A673 (cell line): ENCODE results near the gene RAB8B. TPM values are rescaled to one million over a fixed set of nuclear protein-coding genes. Genes with fewer than 3 reads are reported as not detected.
A peak's percentile ranks its signal among the peaks of the same experiment; 100 is the strongest.

Experiments
- BruUV-seq: library from RNA; stranded (reverse); fragments of 400-500 nt; replicated peaks from 2 replicates; lab custom pipeline; 2021; lab: Mats Ljungman, UMichigan
- CTCF ChIA-PET: fragments of 300-600 bp; sonication (Branson Sonifier 250); formaldehyde crosslinking; loops from one replicate; lab custom pipeline; 2022; ENCODE audit warnings: antibody characterized with exemption; lab: Charles Lee
- POLR2A ChIA-PET: fragments of 300-600 bp; sonication (Branson Sonifier 250); formaldehyde crosslinking; loops from one replicate; lab custom pipeline; 2022; ENCODE audit warnings: antibody characterized with exemption; ENCODE audit not compliant: low non-redundant PET; lab: Charles Lee
- DNase-seq: peaks from one replicate; pipeline ENCODE4 v3.0.0-alpha.2; 2015; ENCODE audit warnings: low spot score
- H3K27ac ChIP-seq: fragments of 200-600 bp; sonication (generic); 2 replicates; pipeline ENCODE4 v1.5.1; 2016; ENCODE audit warnings: mixed run types, low read depth, mild to moderate bottlenecking, mixed read lengths, antibody characterized with exemption, low read length; ENCODE audit not compliant: poor library complexity, severe bottlenecking
- H3K27me3 ChIP-seq: fragments of 200-600 bp; sonication (generic); replicated peaks from 2 replicates; pipeline ENCODE4 v1.6.1; 2017; ENCODE audit warnings: mixed run types, low read depth, mild to moderate bottlenecking, mixed read lengths, antibody characterized with exemption, low read length; ENCODE audit not compliant: insufficient read depth, poor library complexity
- H3K36me3 ChIP-seq: fragments of 200-600 bp; sonication (generic); 2 replicates; pipeline ENCODE4 v1.6.1; 2016; ENCODE audit warnings: mixed run types, mild to moderate bottlenecking, mixed read lengths, antibody characterized with exemption, low read length; ENCODE audit not compliant: insufficient read depth, poor library complexity, severe bottlenecking
- H3K4me1 ChIP-seq: fragments of 200-600 bp; sonication (generic); 2 replicates; pipeline ENCODE4 v1.6.1; 2017; ENCODE audit warnings: mixed run types, mild to moderate bottlenecking, mixed read lengths, antibody characterized with exemption, low read length; ENCODE audit not compliant: insufficient read depth, poor library complexity, severe bottlenecking
- H3K4me3 ChIP-seq: fragments of 200-600 bp; sonication (generic); 2 replicates; pipeline ENCODE4 v1.5.1; 2016; ENCODE audit warnings: low read depth, mixed run types, mild to moderate bottlenecking, mixed read lengths, low read length; ENCODE audit not compliant: poor library complexity, severe bottlenecking
- H3K9me3 ChIP-seq: fragments of 200-600 bp; sonication (generic); 2 replicates; pipeline ENCODE4 v1.6.1; 2016; ENCODE audit warnings: mixed run types, low read depth, mild to moderate bottlenecking, mixed read lengths, antibody characterized with exemption, low read length; ENCODE audit not compliant: poor library complexity, severe bottlenecking
- EZH2 ChIP-seq: fragments of 200-600 bp; sonication (generic); IDR thresholded peaks from 2 replicates; pipeline ENCODE4 v1.6.1; 2017; ENCODE audit warnings: borderline replicate concordance, low read depth, mild to moderate bottlenecking, mixed read lengths, antibody characterized with exemption, low read length; ENCODE audit not compliant: poor library complexity, severe bottlenecking
- intact Hi-C: fragments of 100-400 bp; cut with micrococcal nuclease; formaldehyde crosslinking; loops from one replicate; pipeline ENCODE4 v1.10.0; 2022; ENCODE audit not compliant: unreplicated experiment
- total RNA-seq: library from RNA; stranded (reverse); gene quantifications from 2 replicates; pipeline ENCODE4 v1.2.3, GENCODE V29; 2021
- TF ChIP-seq, protein P1 (sequence below): fragments of 300-800, 200-600 bp; sonication (generic); conservative IDR thresholded peaks from 2 replicates; pipeline ENCODE4 v1.5.1; 2017; ENCODE audit warnings: low read depth, mild to moderate bottlenecking, antibody characterized with exemption, low read length, moderate library complexity, mixed read lengths

Gene RAB8B
- total RNA-seq, 1 experiment from 2014 or later: 29.1 TPM

DNA sequence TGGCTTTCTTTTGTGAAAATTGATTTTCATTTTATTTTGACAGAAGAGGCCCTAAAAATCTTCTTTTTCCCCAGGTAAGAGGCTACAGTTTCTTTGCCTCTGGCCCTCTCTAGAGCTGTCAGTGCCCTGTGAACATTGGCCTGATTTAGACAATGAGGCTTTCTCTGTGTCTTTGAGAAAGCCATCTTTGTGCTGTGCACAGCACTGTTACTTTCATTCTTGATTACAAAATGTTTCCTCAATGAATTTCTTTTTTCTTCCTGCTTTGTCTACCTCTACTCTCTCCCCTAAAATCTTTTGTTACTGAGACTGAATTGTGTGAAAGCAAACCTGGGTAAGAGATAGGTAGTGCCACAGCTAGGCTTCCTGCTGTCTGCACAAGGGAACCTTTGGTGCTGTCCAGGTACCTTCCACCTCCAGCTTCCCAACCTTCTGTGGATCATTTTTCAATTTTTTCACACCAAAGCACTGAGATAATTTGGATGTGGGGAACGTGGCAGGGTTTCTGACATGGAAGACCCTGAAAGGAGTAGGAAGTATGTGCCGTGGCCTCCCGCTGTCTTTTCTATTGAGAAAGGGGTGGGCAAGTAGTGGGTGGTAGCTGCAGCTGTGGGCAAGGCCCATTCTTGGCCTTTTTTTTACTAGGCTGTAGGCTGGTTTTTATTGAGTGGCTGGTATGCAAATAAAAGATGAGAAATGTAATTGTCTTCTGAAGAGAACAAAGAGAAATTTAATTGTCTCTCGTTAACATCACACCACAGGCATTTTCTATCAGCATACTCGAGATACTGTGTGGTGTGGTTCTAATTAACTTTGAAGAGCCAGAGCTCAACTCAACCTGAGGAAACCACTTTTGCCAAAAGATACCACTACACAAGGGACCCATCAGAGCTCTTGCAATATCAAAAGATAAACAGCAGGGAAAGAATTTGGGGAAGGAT, 21.0 kb downstream of the RAB8B start:
- no TSS peak for BruUV-seq
- peak; percentile 49 for DNase-seq
- no peak for TF ChIP-seq EZH2
- TF ChIP-seq, protein P1, sequence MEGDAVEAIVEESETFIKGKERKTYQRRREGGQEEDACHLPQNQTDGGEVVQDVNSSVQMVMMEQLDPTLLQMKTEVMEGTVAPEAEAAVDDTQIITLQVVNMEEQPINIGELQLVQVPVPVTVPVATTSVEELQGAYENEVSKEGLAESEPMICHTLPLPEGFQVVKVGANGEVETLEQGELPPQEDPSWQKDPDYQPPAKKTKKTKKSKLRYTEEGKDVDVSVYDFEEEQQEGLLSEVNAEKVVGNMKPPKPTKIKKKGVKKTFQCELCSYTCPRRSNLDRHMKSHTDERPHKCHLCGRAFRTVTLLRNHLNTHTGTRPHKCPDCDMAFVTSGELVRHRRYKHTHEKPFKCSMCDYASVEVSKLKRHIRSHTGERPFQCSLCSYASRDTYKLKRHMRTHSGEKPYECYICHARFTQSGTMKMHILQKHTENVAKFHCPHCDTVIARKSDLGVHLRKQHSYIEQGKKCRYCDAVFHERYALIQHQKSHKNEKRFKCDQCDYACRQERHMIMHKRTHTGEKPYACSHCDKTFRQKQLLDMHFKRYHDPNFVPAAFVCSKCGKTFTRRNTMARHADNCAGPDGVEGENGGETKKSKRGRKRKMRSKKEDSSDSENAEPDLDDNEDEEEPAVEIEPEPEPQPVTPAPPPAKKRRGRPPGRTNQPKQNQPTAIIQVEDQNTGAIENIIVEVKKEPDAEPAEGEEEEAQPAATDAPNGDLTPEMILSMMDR: no peak
- Histone ChIP-seq H3K4me1 (peaks cover 40% of the 10 kb centered on the region), H3K36me3 (no peaks in the 10 kb centered on the region), H3K27ac (peak overlapping the region; percentile 50), H3K9me3 (no peaks in the 10 kb centered on the region), H3K4me3 (no peak overlapping the region), H3K27me3 (no peaks in the 10 kb centered on the region)
- ChIA-PET POLR2A (no interaction called here), CTCF (no interaction called here)
- intact Hi-C loops: no loop called here

DNA sequence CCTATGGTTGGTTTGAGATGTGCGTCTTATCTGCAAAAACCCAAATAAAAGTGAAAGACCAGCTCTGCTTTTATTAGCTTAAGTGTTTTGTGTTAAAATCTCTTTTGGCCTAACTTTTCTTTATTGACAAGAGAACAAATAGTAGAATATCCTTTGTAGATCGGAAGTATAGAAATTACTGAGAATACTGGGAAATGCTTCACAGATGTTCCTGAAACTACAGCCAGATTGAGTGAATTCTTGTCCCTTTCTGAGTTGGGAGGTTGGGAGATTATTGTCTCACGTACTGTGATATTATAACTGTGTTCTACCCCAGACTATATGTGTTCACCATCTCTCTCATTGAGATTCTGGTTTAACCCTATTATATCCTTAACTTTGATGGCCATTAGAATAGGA, 21.7 kb downstream of the RAB8B start:
- no peak for DNase-seq
- H3K27me3 ChIP-seq: no peaks in the 10 kb centered on the region
- no peaks in the 10 kb centered on the region for H3K9me3 ChIP-seq
- intact Hi-C loops: no loop called here
- ChIA-PET CTCF (no interaction called here), POLR2A (no interaction called here)
- peaks cover 40% of the 10 kb centered on the region for H3K4me1 ChIP-seq
- H3K36me3 ChIP-seq: no peaks in the 10 kb centered on the region
- no peak for TF ChIP-seq EZH2
- TF ChIP-seq, protein P1: no peak
- H3K27ac ChIP-seq: peak overlapping the region; percentile 50
- BruUV-seq: no TSS peak
- H3K4me3 ChIP-seq: no peak overlapping the region

DNA sequence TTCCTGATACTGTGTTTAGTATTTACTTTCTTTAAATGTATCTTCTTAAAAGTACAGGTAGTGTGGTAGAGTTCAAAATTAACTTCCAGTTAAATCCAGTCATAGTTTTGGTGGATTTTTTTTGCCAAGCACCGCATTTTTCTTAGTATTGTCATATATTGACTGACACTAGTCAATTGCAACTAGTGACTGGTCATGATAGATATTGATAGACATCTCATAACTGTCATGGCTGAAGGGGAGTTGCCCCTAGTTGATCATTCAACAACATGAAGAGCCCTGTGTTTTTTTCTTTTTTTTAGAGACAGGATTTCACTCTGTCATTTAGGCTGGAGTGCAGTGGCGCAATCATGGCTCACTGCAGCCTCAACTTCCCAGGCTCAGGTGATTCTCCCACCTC, 22.1 kb downstream of the RAB8B start:
- H3K27ac ChIP-seq: peak overlapping the region; percentile 72
- intact Hi-C loops: no loop called here

More for the DNA sequence above, 22.1 kb downstream of the RAB8B start:
- no peak overlapping the region for H3K4me3 ChIP-seq
- peaks cover 40% of the 10 kb centered on the region for H3K4me1 ChIP-seq
- CTCF ChIA-PET: no interaction called here
- H3K36me3 ChIP-seq: no peaks in the 10 kb centered on the region
- no peak for TF ChIP-seq EZH2
- TF ChIP-seq, protein P1: no peak
- no peaks in the 10 kb centered on the region for H3K9me3 ChIP-seq
- H3K27me3 ChIP-seq: no peaks in the 10 kb centered on the region
- POLR2A ChIA-PET: no interaction called here
- BruUV-seq: no TSS peak
- no peak for DNase-seq
